ENCODE data around the gene TNNT1.

- TF ChIP-seq POLR2A (IDR thresholded peaks at IDR 0.05; ENCODE audit: low read length) (no peak), GATA1 (IDR thresholded peaks at IDR 0.05; ENCODE audit: low read depth, low read length) (no peak)
Observed at GRCh38 chr19:55175117-55175867, 26.3 kb upstream of the TNNT1 start.
